ENCODE results near the gene SYT2.

- TF ChIP-seq CTCF (IDR thresholded peaks at IDR 0.05 in 8 of 11, conservative IDR thresholded peaks at IDR 0.05 in 3 of 11) (peak; percentile 35 to 87 (median 71)), POLR2AphosphoS5 (IDR thresholded peaks at IDR 0.05) (peak in 2 of 3 donors; percentile 19 to 49), POLR2A (IDR thresholded peaks at IDR 0.05) (no peak)
Observed at GRCh38 chr1:202625416-202626360, 84.6 kb downstream of the SYT2 start.

All from spleen (tissue), 7 donors.